IPS-18c (cell line): ENCODE measurements around the gene PCSK1.
A peak's percentile ranks its signal among the peaks of the same experiment; 100 is the strongest.
"Not testable (repeated sequence)": the region's sequence is repeated elsewhere in the genome, so short reads cannot be mapped to it uniquely, and the experiment has no call there.

Experiments used
- H3K4me3 ChIP-seq: 2 replicates; pipeline ENCODE4 v1.7.0; 2013; ENCODE audit warnings: low read depth, mild to moderate bottlenecking, low read length, moderate library complexity; ENCODE audit not compliant: insufficient read depth
- H3K9me3 ChIP-seq: one replicate; pipeline ENCODE4 v1.6.1; 2013; ENCODE audit warnings: mild to moderate bottlenecking, low read length, moderate library complexity; ENCODE audit not compliant: control insufficient read depth, insufficient read depth

PCSK1 gene

DNA sequence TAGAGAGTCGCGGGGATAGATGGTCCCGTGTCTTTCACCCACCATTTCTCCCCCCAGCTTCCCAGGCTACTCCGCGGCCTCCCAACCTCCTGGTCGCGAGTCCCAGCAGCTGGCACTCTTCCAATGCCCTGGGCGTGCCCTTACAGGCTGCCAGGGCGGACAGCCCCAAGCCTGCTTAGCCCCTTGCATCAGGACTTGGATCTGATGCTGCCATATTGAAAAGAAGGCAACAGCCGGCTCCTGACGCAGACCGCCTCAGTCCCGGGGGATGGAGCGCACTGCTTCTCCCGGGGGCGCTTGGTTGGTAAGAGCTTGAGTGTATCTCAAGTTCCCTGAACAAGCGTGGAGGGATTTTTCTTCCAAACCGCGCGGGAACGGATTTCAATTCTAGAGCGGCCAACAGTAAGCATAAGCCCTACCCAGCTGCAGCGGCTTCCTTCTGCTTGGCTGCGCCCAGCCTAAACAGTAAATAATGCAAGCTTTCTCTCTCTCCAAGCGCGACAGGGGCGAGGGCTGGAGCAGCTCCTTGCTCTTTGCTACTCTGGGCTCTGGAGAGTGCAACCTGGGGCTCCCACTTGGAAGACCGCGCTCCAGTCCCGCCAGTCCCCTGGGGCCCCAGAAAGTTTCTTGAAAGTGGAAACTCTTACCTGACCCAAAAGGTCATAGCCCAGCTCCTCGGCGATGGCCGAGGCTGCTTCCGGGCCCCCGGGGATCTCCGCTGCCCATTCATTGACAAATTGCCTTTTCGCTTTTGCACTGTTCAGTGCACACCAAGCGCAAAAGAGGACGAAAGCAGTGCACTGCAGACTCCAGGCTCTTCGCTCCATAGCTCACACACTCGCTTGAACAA, 607 bp downstream of the PCSK1 start:
- no peaks in the 10 kb centered on the region for H3K9me3 ChIP-seq
- peak overlapping the region; percentile 75 for H3K4me3 ChIP-seq

DNA sequence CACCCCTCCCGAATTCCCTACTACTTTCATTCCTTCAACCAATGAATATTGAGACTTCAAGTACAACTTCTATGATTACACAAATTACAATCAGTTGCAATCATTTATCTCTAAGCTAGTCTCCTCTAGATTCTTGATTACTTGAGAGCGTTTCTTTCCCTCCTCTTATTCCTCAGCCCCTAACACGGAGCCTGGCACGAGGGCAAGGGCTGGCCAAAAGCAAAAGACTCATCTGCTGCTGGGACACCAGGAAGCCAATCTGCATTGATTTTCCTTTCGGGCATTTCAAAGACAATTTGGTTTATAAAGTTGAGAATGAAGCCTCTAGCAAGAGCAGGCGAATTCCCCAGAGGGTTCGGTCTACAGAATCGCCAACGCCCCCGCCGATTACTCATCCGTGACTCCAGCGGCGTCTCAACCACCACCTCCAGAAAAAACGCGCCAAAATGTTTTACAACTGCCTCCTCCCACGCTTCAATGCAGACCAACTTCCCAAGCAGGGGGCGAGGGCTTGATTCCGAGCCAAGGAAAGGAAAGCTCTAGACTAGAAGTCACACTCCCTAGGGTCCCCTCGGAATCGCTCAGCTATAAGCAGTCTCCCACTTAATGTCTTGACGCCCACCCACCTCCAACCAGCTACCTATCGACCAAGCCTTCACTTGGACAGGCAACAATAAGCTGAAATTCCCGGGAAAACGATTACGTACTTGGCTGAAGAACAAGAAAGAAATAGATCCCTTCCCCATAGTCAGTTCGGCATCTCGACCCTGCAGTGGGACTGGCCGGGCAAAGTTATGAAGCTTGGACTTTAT, 1.5 kb downstream of the PCSK1 start:
- Histone ChIP-seq H3K9me3 (no peaks in the 10 kb centered on the region), H3K4me3 (peak overlapping the region; percentile 75)

DNA sequence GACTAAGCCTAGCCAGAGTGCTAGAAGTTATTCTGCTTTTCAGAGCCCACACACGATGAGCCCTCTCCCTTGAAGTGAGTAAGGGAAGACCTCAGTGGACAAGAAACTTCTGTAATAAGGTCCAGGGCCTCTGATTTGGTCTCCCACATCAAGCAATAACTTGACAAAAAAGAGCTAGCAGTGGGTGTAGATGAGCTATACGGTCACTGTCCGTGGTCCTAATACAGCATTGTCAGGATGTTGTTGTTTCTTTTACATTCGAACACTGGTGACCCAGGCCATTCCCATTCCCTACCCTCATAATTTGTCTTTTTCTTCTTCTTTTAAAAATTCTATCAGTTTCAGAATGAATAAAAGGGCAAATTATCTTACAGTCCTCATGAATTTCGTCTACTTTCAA, 5.2 kb downstream of the PCSK1 start:
- Histone ChIP-seq H3K9me3 (no peaks in the 10 kb centered on the region), H3K4me3 (no peak overlapping the region)

DNA sequence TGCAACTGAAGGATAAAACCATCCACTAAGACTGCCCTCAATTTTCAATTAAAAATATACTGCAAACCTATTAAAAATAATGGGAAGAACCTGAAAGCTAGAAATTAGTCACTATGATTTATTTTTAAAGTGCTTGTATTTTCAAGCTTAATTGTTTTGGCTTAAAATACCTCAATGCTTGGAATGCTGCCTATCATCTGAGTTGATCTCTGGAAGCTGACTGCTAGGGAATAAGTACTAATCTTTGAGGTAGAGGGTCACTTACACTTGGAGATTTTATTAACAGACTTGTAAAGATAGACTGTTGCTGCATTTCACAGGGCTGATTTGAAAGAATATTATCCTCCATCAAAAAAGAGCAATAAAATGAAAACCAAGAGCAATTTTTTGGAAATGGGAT, 6.2 kb downstream of the PCSK1 start:
- H3K9me3 ChIP-seq: no peaks in the 10 kb centered on the region
- H3K4me3 ChIP-seq: no peak overlapping the region

DNA sequence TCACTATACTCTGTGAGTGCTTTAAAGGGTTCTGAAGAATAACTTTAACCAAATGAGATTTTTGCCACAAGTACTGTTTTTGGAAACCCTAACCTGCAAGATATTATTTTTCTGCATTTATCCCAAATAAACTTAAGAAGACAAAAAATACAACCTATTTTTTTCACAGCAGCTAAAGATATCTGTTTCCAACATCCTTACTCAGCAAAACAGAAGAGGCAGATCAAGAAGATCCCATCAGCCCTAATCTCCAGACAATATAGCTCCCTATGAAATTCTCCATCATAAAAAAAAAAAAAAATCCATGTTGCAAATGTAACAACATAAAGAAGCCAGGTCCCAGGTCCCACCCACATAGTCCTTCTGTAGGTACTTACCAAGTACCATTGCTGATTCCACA, 7.6 kb downstream of the PCSK1 start:
- H3K4me3 ChIP-seq: no peak overlapping the region

DNA sequence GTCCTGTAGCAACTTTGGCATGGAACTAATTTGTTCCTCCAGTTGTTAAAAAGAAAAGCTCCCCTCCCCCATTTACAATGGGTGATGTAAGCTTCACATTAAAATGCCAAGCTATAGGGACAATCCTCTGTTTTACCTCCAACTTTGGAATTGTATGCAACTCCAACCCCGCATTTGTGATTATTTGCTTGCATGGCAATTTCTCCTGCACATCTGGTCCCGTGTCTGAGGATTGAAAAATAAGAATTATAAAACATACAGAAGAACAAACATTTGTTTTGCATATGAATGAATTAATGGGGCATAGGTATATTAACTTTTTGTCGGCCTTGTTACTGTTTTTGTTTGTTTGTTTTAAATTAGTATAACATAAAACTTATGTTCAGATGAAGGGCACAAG, 17.2 kb downstream of the PCSK1 start:
- Histone ChIP-seq H3K4me3 (no peak overlapping the region), H3K9me3 (no peaks in the 10 kb centered on the region)

More for the DNA sequence above, 7.6 kb downstream of the PCSK1 start:
- no peaks in the 10 kb centered on the region for H3K9me3 ChIP-seq

DNA sequence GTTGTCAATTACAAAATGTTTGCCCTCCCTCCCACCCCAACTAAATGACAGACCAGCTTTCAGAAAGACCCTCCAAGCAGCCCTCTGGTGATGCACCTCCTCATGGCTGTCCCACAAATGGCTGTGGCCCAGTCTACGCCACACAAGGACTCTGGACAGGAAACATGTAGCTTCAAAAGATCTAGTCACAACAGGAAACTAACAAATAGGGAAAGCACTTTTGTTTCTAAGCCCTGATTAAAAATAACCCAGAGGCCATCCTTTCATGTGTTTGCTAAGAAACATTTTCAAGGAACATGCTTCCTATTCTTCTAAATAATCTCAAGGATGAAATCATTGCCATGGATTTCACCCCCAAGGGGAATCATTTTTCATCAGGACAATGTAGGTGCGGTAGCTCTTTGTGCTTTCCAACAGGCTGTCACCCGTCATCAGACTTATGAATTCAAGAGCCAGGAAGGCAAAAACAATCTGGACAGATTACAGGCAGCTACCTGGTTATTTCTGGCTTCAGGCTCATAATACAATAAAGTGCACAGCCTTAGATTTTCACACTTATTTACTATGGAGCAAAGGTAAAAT, 20.1 kb downstream of the PCSK1 start:
- H3K4me3 ChIP-seq: no peak overlapping the region
- H3K9me3 ChIP-seq: no peaks in the 10 kb centered on the region

DNA sequence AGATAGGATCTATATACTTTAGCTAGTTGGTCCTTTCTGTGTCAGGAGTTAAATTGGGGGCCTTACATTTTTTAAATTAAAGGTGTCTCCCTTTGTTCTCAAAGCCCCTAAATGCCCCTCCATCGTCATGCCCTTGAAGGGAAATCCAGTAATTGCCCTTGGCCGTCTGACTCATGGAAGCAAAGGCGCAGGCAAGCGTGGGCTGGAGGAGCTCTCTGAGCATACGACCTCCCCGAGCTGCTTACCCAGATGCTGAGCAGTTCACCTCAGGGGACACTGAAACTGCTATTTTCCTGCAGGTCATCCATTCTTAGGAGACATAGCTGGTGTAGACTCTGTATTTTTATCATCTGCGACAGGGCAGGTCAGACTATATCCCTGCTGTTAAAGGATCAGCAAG, 23.0 kb downstream of the PCSK1 start:
- H3K9me3 ChIP-seq: no peaks in the 10 kb centered on the region
- no peak overlapping the region for H3K4me3 ChIP-seq

DNA sequence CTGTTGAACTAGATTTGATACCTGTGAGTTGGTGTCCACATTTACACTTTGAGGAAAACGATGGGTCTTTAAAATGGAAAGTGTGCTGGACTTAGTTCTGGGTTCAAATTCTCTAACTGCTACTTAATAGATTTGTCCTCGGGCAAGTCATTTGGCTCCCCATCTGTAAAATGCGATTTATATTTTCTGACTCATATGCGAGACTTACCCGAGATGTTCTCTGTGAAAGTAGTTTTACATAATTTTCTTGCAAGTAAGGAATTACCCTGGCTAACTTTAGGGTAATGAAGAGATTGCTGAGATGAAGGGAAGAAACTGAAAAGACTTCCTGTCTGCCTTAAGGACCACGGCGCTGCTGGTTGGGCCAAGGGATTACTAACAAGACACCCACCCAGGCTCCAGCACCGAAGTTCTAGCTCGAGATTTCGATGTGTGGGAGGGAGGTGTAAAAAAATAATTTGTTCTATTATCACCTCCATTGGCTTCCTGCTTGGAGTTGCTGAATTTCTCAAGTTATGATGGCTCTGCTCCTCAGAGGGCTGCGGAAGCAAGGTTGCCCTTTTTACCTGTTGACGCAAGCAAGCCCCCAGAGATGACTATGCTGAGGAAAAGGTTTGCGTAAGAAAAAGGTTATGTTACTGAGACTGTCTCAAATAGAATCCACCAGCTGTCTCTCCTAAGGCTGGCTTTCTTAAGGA, 24.1 kb downstream of the PCSK1 start:
- Histone ChIP-seq H3K4me3 (no peak overlapping the region), H3K9me3 (no peaks in the 10 kb centered on the region)

DNA sequence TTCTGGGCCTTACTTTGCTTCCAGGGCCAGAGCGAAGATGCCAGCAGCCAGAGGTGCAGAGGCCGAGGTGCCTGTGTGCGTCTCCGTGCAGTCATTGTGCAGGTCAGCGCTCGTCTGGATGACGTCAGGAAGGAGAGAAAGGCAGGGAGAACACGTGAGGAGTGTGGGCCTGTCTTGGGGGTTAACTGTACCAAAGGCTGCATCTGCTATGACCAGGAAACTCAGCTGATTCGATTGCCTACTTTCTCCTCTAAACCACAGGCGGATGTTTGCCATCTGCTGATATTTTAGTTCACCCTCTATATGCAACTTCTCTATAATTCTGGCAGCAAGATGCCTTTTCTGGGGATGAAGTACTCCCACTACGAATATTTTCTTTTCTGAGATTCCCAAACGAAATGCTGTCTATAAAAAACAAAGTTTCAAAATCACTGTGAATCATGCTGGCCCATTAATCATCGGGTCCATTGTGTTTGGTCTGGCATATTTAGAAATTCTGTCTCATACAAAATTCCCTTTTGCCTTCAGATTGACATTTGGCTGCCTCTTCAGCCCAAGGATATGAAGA, 24.8 kb downstream of the PCSK1 start:
- Histone ChIP-seq H3K4me3 (no peak overlapping the region), H3K9me3 (no peaks in the 10 kb centered on the region)

DNA sequence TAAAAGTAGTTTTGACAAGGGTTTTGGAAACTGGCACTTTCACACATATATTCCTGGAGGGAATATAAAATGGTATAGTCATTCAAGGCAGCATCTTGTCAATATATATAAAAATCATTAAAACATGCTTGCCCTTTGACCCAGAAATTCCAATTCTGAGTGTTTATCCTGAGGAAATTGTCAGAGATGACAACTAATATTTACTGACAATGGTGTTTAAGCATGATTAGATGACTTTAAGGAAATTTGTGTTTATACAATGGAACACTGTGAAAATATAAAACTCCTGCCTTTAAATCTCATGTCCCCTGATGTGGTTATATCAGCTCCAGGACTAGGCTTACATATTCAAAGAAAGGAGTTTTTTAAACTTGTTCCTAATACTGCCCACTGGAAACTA, 25.6 kb downstream of the PCSK1 start:
- Histone ChIP-seq H3K9me3 (no peaks in the 10 kb centered on the region), H3K4me3 (no peak overlapping the region)

DNA sequence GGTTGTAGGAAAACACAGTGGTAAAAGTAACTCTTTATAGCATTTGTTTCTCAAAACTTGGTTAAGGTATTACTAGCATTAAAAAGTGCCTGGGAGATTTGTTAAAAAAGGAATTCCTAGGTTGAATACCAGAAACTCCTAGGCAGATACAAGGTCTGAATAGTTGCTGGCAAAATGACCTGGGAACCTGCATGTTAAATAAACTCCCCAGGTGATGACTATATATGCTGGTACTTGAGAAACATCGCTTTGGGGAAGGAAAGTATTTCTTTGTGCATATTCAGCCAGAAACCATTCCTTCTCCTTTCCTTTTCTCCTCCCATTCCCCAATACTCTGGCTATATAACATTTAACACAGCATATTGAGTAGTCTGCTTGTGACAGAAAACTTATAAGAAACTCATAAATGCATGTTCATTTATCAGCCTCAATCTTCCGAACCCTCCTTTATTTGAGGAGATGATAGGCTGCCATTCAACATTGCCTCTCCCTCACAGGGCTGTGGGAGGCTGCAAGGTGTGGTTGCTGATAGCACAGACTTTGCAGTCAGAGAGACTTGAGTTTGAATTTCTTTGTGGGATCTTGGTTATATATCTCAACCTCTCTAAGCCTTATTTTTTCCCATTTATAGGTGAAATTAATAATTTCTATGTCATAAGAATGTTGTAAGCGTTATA, 28.7 kb downstream of the PCSK1 start:
- no peak overlapping the region for H3K4me3 ChIP-seq

DNA sequence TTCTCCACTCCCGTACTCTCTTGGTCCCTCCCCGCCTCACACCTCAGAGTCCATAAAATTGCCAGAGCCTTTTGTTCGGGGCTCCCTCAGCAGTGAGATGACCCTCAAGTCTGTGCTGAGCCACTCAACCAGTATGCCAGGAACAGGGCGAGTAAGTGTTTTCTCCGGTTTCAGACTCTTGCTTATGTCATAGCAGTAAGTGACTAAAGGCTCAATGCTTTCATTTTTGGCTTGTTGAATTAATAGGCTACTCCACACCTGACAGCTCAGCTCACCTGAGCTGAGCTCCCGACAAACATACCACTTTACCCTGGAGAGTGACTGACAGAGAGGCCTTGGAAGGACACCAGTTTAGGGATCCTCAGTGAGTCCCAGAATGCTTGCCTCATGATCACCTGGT, 30.5 kb downstream of the PCSK1 start:
- H3K4me3 ChIP-seq: no peak overlapping the region
- H3K9me3 ChIP-seq: no peaks in the 10 kb centered on the region

More for the DNA sequence above, 28.7 kb downstream of the PCSK1 start:
- no peaks in the 10 kb centered on the region for H3K9me3 ChIP-seq

DNA sequence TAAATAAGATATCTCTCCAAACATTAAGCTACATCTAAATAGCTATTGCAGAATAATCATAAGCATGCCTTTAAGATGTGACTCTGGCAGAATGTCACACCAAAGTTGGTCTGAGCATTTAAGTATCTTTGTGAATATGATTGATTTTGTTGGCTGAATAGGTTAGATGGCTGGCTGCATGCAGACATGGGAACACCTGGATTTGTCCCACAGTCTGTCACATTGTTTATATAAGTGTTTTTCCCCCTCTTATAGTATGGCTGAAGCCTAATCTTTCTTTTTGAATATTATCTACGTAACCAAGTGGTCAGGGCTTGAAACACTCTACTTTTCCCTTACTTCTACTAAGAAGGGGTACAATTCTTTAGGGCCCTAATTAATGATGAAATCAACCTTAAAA, 36.2 kb downstream of the PCSK1 start:
- no peaks in the 10 kb centered on the region for H3K9me3 ChIP-seq
- no peak overlapping the region for H3K4me3 ChIP-seq

DNA sequence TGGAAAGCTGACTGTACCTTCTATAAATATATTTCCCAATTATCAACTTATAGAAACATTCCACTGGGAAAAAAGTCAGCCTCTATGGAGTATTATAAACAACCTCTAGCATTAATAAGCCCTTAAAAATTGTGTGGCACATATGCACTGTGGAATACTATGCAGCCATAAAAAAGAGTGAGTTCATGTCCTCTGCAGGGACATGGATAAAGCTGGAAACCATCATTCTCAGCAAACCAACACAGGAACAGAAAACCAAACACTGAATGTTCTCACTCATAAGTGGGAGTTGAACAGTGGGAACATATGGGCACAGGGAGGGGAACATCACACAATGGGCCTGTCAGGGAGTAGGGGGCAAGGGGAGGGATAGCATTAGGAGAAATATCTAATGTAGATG, 37.8 kb downstream of the PCSK1 start:
- H3K9me3 ChIP-seq: not testable (repeated sequence)

DNA sequence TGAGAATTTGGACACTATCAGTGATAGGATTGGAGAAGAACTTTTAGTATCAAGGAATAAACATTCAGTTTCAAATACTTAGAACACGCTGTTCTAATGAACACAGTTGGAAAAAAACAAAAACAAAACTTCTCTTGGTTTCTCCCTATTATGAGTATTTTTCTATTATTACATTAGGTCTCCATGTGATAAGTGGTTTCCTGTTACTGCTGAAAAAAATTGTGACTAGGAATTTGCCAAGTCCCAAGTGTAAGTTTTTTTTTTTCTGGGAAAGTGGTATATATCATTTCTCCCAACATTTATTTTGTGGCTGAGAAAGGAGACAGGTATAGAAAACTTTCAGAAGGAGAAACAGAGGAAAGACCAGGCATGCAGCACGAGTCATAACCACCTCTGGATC, 41.1 kb downstream of the PCSK1 start:
- no peak overlapping the region for H3K4me3 ChIP-seq
- no peaks in the 10 kb centered on the region for H3K9me3 ChIP-seq

More for the DNA sequence above, 37.8 kb downstream of the PCSK1 start:
- not testable (repeated sequence) for H3K4me3 ChIP-seq

DNA sequence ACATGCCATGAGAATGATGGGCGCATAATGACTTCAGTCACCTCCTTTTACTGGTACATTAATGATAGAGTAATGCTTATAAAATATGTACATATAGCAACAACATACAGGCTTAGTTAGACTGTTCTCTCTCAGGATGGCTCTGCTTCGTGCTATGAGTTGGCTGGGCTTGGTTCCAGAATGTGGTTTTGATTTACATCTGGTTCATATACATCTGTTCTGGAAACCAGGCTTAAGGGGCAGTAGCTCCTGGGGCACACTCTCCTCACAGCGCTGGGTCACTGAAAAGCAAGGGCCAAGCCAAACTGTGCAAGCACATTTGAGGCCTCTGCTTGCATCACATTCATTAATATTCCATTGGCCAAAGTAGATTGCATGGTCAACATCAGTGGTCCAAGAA, 44.9 kb downstream of the PCSK1 start:
- Histone ChIP-seq H3K9me3 (no peaks in the 10 kb centered on the region), H3K4me3 (no peak overlapping the region)
